GM18498 (cell line): ENCODE measurements around the gene MRPS14.
A peak's percentile ranks its signal among the peaks of the same experiment; 100 is the strongest.
"Not testable (repeated sequence)": the region's sequence is repeated elsewhere in the genome, so short reads cannot be mapped to it uniquely, and the experiment has no call there.

Experiments used
- ATAC-seq: cut with Tn5 transposase; IDR thresholded peaks from one replicate; pipeline ENCODE4 v1.9.1; 2021; ENCODE audit warnings: mild to moderate bottlenecking, moderate library complexity; ENCODE audit not compliant: unreplicated experiment

Gene MRPS14

GRCh38 chr1:175023043-175023921 lies at the start of gene MRPS14:
TSS of gene MRPS14 (minus strand) at chr1:175023425. CDS start at chr1:175023408, 17 bp downstream.
- peak; percentile 94 for ATAC-seq

- peak; percentile 74 for ATAC-seq
Measured at GRCh38 chr1:175072099-175072951, 49.1 kb upstream of the MRPS14 start.

GRCh38 chr1:175071276-175071943 lies 48.2 kb upstream of the MRPS14 start:
- no peak for ATAC-seq

- no peak for ATAC-seq
Measured at GRCh38 chr1:175070818-175071217, 47.6 kb upstream of the MRPS14 start.

- ATAC-seq = no peak
Measured at GRCh38 chr1:175067362-175068106, 44.3 kb upstream of the MRPS14 start, which contains the start of gene TNN. TSS of gene TNN (plus strand) at chr1:175067833. CDS start at chr1:175077419, 9,586 bp downstream.

GRCh38 chr1:175062858-175063257 lies 39.6 kb upstream of the MRPS14 start:
- ATAC-seq = no peak

- no peak for ATAC-seq
Measured at GRCh38 chr1:175062339-175062738, 39.1 kb upstream of the MRPS14 start.

GRCh38 chr1:175054736-175055135 lies 31.5 kb upstream of the MRPS14 start:
- ATAC-seq = no peak

GRCh38 chr1:175050992-175051391 lies 27.8 kb upstream of the MRPS14 start:
- ATAC-seq = no peak

- ATAC-seq = no peak
Measured at GRCh38 chr1:175045519-175045918, 22.3 kb upstream of the MRPS14 start.

- no peak for ATAC-seq
Measured at GRCh38 chr1:175045097-175045496, 21.9 kb upstream of the MRPS14 start.

GRCh38 chr1:175044591-175044990 lies 21.4 kb upstream of the MRPS14 start:
- ATAC-seq = not testable (repeated sequence)

- ATAC-seq = no peak
Measured at GRCh38 chr1:175043824-175044223, 20.6 kb upstream of the MRPS14 start.

GRCh38 chr1:175042650-175043049 lies 19.4 kb upstream of the MRPS14 start:
- no peak for ATAC-seq

- no peak for ATAC-seq
Measured at GRCh38 chr1:175040324-175040879, 17.2 kb upstream of the MRPS14 start.

GRCh38 chr1:175037416-175037815 lies 14.2 kb upstream of the MRPS14 start:
- ATAC-seq = no peak

- ATAC-seq = no peak
Measured at GRCh38 chr1:175036476-175036875, 13.3 kb upstream of the MRPS14 start.

- no peak for ATAC-seq
Measured at GRCh38 chr1:175035865-175036264, 12.6 kb upstream of the MRPS14 start.

- ATAC-seq = no peak
Measured at GRCh38 chr1:175034775-175035174, 11.6 kb upstream of the MRPS14 start.

- ATAC-seq = no peak
Measured at GRCh38 chr1:175033953-175034352, 10.7 kb upstream of the MRPS14 start.
